H9 (cell line): ENCODE measurements around the gene ZNF593. TPM values are rescaled to one million over a fixed set of nuclear protein-coding genes. Genes with fewer than 3 reads are reported as not detected.

Source experiments
- DNase-seq: peaks from one replicate; pipeline ENCODE4 v3.0.0-alpha.2; 2017
- H2AFZ ChIP-seq: one replicate; pipeline ENCODE4 v1.6.1; 2013; ENCODE audit warnings: mild to moderate bottlenecking, low read length, control low read depth, moderate library complexity
- H2AK5ac ChIP-seq: 2 replicates; pipeline ENCODE4 v1.6.1; 2013; ENCODE audit warnings: low read length, control low read depth, mixed read lengths; ENCODE audit not compliant: insufficient read length
- H2BK120ac ChIP-seq: one replicate; pipeline ENCODE4 v1.6.1; 2013; ENCODE audit warnings: low read depth, mild to moderate bottlenecking, low read length, control low read depth, inconsistent platforms; ENCODE audit not compliant: poor library complexity, severe bottlenecking
- H2BK12ac ChIP-seq: 2 replicates; pipeline ENCODE4 v1.6.1; 2013; ENCODE audit warnings: low read length, control low read depth, mixed read lengths, low read depth; ENCODE audit not compliant: insufficient read length
- H2BK15ac ChIP-seq: 2 replicates; pipeline ENCODE4 v1.6.1; 2013; ENCODE audit warnings: low read depth, low read length, control low read depth
- H2BK20ac ChIP-seq: one replicate; pipeline ENCODE4 v1.6.1; 2013; ENCODE audit warnings: low read depth, mild to moderate bottlenecking, low read length, control low read depth, inconsistent platforms; ENCODE audit not compliant: poor library complexity, severe bottlenecking
- H2BK5ac ChIP-seq: 2 replicates; pipeline ENCODE4 v1.6.1; 2013; ENCODE audit warnings: low read length, control low read depth, mixed read lengths; ENCODE audit not compliant: insufficient read length
- H3K14ac ChIP-seq: 2 replicates; pipeline ENCODE4 v1.6.1; 2013; ENCODE audit warnings: low read length, control low read depth; ENCODE audit not compliant: insufficient read depth
- H3K18ac ChIP-seq: 2 replicates; pipeline ENCODE4 v1.6.1; 2013; ENCODE audit warnings: low read depth, mild to moderate bottlenecking, mixed read lengths, low read length, control low read depth; ENCODE audit not compliant: insufficient read length
- H3K23ac ChIP-seq: 2 replicates; pipeline ENCODE4 v1.6.1; 2013; ENCODE audit warnings: low read length, control low read depth, mixed read lengths, low read depth; ENCODE audit not compliant: insufficient read length
- H3K23me2 ChIP-seq: 2 replicates; pipeline ENCODE4 v1.6.1; 2013; ENCODE audit warnings: low read depth, mild to moderate bottlenecking, mixed read lengths, low read length, control low read depth; ENCODE audit not compliant: insufficient read length, poor library complexity, severe bottlenecking
- H3K27ac ChIP-seq: 2 replicates; pipeline ENCODE4 v1.5.1; 2013; ENCODE audit warnings: low read length, control low read depth, mixed read lengths, low read depth; ENCODE audit not compliant: insufficient read length
- H3K27me3 ChIP-seq: 2 replicates; pipeline ENCODE4 v1.6.1; 2013; ENCODE audit warnings: low read length, control low read depth, inconsistent platforms; ENCODE audit not compliant: insufficient read depth
- H3K4ac ChIP-seq: 2 replicates; pipeline ENCODE4 v1.6.1; 2013; ENCODE audit warnings: low read depth, mild to moderate bottlenecking, control low read depth, inconsistent platforms, low read length, moderate library complexity
- H3K4me1 ChIP-seq: 2 replicates; pipeline ENCODE4 v1.6.1; 2013; ENCODE audit warnings: low read length, control low read depth, inconsistent platforms; ENCODE audit not compliant: insufficient read depth
- H3K4me2 ChIP-seq: 2 replicates; pipeline ENCODE4 v1.6.1; 2013; ENCODE audit warnings: low read length, control low read depth, mixed read lengths; ENCODE audit not compliant: insufficient read length, insufficient read depth
- H3K56ac ChIP-seq: 2 replicates; pipeline ENCODE4 v1.6.1; 2013; ENCODE audit warnings: low read depth, mild to moderate bottlenecking, mixed read lengths, low read length, control low read depth; ENCODE audit not compliant: insufficient read length
- H3K79me1 ChIP-seq: 2 replicates; pipeline ENCODE4 v1.6.1; 2013; ENCODE audit warnings: low read depth, mild to moderate bottlenecking, moderate library complexity, low read length, control low read depth, inconsistent platforms; ENCODE audit not compliant: insufficient read depth, poor library complexity, severe bottlenecking
- H3K79me2 ChIP-seq: 2 replicates; pipeline ENCODE4 v1.6.1; 2013; ENCODE audit warnings: low read length, control low read depth, inconsistent platforms; ENCODE audit not compliant: insufficient read depth
- H3K9ac ChIP-seq: 2 replicates; pipeline ENCODE4 v1.6.1; 2013; ENCODE audit warnings: low read length, control low read depth, mixed read lengths; ENCODE audit not compliant: insufficient read length; ENCODE audit errors: extremely low read depth
- H3K9me3 ChIP-seq: one replicate; pipeline ENCODE4 v1.6.1; 2013; ENCODE audit warnings: low read depth, low read length, inconsistent platforms; ENCODE audit not compliant: control insufficient read depth
- H3T11ph ChIP-seq: one replicate; pipeline ENCODE4 v1.6.1; 2013; ENCODE audit warnings: mild to moderate bottlenecking, low read length, control low read depth, inconsistent platforms
- H4K20me1 ChIP-seq: one replicate; pipeline ENCODE4 v1.6.1; 2013; ENCODE audit not compliant: control insufficient read depth, insufficient read length, insufficient read depth
- H4K5ac ChIP-seq: 2 replicates; pipeline ENCODE4 v1.6.1; 2013; ENCODE audit warnings: low read depth, mild to moderate bottlenecking, mixed read lengths, low read length, control low read depth; ENCODE audit not compliant: insufficient read length
- H4K8ac ChIP-seq: replicated peaks from 2 replicates; pipeline ENCODE4 v1.6.1; 2013; ENCODE audit warnings: low read length, control low read depth, mixed read lengths, low read depth; ENCODE audit not compliant: insufficient read length
- H4K91ac ChIP-seq: 2 replicates; pipeline ENCODE4 v1.6.1; 2013; ENCODE audit warnings: low read depth, mild to moderate bottlenecking, moderate library complexity, mixed read lengths, low read length, control low read depth; ENCODE audit not compliant: insufficient read length
- H3K27ac Mint-ChIP-seq, 3 experiments: 2 replicates in 2 of 3; 3 replicates in 1 of 3; pipeline ENCODE4 v1.8.0; 2020 to 2021; ENCODE audit warnings: mixed read lengths in 3 of 3, mild to moderate bottlenecking in 1 of 3, moderate library complexity in 1 of 3
- H3K27me3 Mint-ChIP-seq: 2 replicates; pipeline ENCODE4 v1.8.0; 2021; ENCODE audit warnings: low read depth, mild to moderate bottlenecking, moderate library complexity, mixed read lengths
- H3K36me3 Mint-ChIP-seq, 3 experiments: 2 replicates in 2 of 3; 3 replicates in 1 of 3; pipeline ENCODE4 v1.8.0; 2020 to 2021; ENCODE audit warnings: low read depth in 3 of 3, mixed read lengths in 3 of 3; ENCODE audit not compliant: insufficient read depth in 1 of 3
- H3K4me1 Mint-ChIP-seq, 2 experiments: 2 replicates each; pipeline ENCODE4 v1.8.0; 2020; ENCODE audit warnings: mixed read lengths in 2 of 2
- H3K4me3 Mint-ChIP-seq, 2 experiments: 2 replicates in 1 of 2; 3 replicates in 1 of 2; pipeline ENCODE4 v1.8.0; 2020 to 2021; ENCODE audit warnings: mild to moderate bottlenecking in 2 of 2, mixed read lengths in 2 of 2, moderate library complexity in 1 of 2
- H3K9me3 Mint-ChIP-seq, 2 experiments: 2 replicates in 1 of 2; 3 replicates in 1 of 2; pipeline ENCODE4 v1.8.0; 2020; ENCODE audit warnings: mild to moderate bottlenecking in 2 of 2, mixed read lengths in 2 of 2, moderate library complexity in 1 of 2
- WGBS: extraction: QIAGEN DNeasy Blood & Tissue Kit; methylation state at CpG from one replicate; pipeline ENCODE4 v1.1.7; 2013; ENCODE audit warnings: missing lambda C conversion rate, low lambda C conversion rate, mixed read lengths; ENCODE audit not compliant: insufficient read length; ENCODE audit errors: extremely low coverage; 5-methylcytosine and 5-hydroxymethylcytosine counted together
- total RNA-seq: library from RNA; stranded (reverse); gene quantifications from 2 replicates; pipeline ENCODE4 v1.2.1, GENCODE V29; 2021
- TF ChIP-seq, protein P1 (sequence below): fragments of 200-600 bp; sonication (generic); conservative IDR thresholded peaks from 3 replicates; pipeline ENCODE4 v1.8.0; 2021; ENCODE audit warnings: antibody characterized with exemption, mild to moderate bottlenecking

Gene ZNF593
- total RNA-seq, 1 experiment from 2014 or later, result 48.2 TPM

DNA sequence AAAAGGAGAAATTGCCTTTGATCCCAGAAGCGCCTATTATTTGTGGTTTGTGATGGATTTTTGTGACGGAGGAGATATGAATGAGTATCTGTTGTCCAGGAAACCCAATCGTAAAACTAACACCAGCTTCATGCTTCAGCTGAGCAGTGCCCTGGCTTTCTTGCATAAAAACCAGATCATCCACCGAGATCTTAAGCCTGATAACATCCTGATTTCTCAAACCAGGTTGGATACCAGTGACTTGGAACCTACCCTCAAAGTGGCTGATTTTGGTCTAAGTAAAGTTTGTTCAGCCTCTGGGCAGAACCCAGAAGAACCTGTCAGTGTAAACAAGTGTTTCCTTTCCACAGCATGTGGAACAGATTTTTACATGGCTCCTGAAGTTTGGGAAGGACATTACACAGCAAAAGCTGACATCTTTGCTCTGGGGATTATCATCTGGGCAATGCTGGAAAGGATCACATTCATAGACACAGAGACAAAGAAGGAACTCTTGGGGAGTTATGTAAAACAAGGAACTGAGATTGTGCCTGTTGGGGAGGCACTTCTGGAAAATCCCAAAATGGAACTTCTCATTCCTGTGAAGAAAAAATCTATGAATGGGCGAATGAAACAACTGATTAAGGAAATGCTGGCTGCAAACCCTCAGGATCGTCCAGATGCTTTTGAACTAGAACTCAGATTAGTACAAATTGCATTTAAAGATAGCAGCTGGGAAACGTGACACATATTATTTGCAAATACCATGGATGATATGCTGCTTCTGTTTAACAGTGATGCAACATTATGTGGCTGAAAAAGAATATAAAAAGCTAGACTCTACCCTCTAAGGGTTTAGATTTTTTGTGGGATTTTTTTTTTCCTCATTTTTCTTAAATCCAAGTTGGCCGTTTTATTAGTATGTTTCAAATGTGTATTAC lies 47.6 kb upstream of the ZNF593 start:
- Histone ChIP-seq H3K4me1 (no peaks in the 10 kb centered on the region), H3K27ac (no peak overlapping the region), H3K4me2 (no peak overlapping the region)

More for the DNA sequence above, 47.6 kb upstream of the ZNF593 start:
- H3K18ac ChIP-seq, result no peak overlapping the region
- no peaks in the 10 kb centered on the region for H3K27me3 Mint-ChIP-seq
- H4K20me1 ChIP-seq, result no peaks in the 10 kb centered on the region
- no peak overlapping the region for H3K56ac ChIP-seq
- H2BK5ac ChIP-seq, result no peak overlapping the region
- no peak overlapping the region for H3K23ac ChIP-seq
- peaks cover 4 to 5% of the 10 kb centered on the region in 2 experiments; a peak in 2 of 4 replicates for H3K4me1 Mint-ChIP-seq
- no CpG with 5 or more reads among the region's 8 CpGs for WGBS
- no peak overlapping the region for H3K14ac ChIP-seq
- no peak overlapping the region for H4K91ac ChIP-seq
- H3K9me3 Mint-ChIP-seq, result no peaks in the 10 kb centered on the region
- no peaks in the 10 kb centered on the region for H3K79me1 ChIP-seq
- H3K4ac ChIP-seq, result no peak overlapping the region
- no peak for DNase-seq
- no peak overlapping the region for H4K5ac ChIP-seq
- TF ChIP-seq, protein P1, sequence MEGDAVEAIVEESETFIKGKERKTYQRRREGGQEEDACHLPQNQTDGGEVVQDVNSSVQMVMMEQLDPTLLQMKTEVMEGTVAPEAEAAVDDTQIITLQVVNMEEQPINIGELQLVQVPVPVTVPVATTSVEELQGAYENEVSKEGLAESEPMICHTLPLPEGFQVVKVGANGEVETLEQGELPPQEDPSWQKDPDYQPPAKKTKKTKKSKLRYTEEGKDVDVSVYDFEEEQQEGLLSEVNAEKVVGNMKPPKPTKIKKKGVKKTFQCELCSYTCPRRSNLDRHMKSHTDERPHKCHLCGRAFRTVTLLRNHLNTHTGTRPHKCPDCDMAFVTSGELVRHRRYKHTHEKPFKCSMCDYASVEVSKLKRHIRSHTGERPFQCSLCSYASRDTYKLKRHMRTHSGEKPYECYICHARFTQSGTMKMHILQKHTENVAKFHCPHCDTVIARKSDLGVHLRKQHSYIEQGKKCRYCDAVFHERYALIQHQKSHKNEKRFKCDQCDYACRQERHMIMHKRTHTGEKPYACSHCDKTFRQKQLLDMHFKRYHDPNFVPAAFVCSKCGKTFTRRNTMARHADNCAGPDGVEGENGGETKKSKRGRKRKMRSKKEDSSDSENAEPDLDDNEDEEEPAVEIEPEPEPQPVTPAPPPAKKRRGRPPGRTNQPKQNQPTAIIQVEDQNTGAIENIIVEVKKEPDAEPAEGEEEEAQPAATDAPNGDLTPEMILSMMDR, result no peak
- H3K9me3 ChIP-seq, result no peaks in the 10 kb centered on the region
- H3K79me2 ChIP-seq, result no peaks in the 10 kb centered on the region
- H3K9ac ChIP-seq, result no peak overlapping the region
- H3K27me3 ChIP-seq, result no peaks in the 10 kb centered on the region
- no peak overlapping the region for H2BK120ac ChIP-seq
- H2AK5ac ChIP-seq, result no peak overlapping the region
- no peak overlapping the region for H4K8ac ChIP-seq
- H2BK15ac ChIP-seq, result no peak overlapping the region
- H3K36me3 Mint-ChIP-seq, result peaks cover 0 to 30% (median 12%) of the 10 kb centered on the region in 3 experiments; a peak in 5 of 7 replicates
- H3K23me2 ChIP-seq, result no peaks in the 10 kb centered on the region
- no peak overlapping the region for H2AFZ ChIP-seq
- no peak overlapping the region for H3T11ph ChIP-seq
- H2BK12ac ChIP-seq, result no peak overlapping the region
- H3K27ac Mint-ChIP-seq, result 0 out of 7 replicates have a peak overlapping the region, but pooled peaks of 1 of the 3 experiments have one; percentile 1
- no peak overlapping the region for H2BK20ac ChIP-seq
- H3K4me3 Mint-ChIP-seq, result no peak overlapping the region
